Measurements from ENCODE around the gene NKD1. TPM values are rescaled to one million over a fixed set of nuclear protein-coding genes. Genes with fewer than 3 reads are reported as not detected.
A peak's percentile ranks its signal among the peaks of the same experiment; 100 is the strongest.

Gene NKD1
- total and polyA plus RNA-seq, 2 of the 8 experiments (the other 6 are each of a cell fraction or from before 2014, with no cell fraction given): 0.70 to 4.5 TPM

DNA sequence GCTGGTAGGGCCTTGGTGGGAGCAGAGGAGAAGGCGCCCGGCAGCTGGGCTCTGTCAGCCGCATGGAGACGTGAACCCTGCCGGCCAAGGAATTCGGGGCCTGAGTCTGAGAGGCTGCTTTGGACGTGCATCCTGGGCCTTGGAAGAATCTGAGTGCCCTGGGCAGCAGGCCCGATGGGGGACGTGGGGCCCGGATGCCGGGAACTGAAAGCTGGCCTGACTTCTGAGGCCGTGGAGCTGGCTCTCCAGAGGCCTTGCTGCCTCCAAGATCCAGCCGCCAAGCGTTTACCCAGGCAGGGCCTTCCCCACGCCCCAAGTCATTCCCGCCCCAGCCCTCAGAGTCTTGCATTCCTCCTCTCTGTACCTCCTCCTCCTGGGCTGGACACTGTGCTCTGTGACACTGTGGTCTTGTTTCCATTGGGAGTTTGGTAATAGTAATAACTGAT is 37.2 kb downstream of the NKD1 start:
- POLR2A ChIA-PET (ENCODE audit: partially characterized antibody): no interaction called here
- DNase-seq (ENCODE audit: low read depth in 1 of 2, low spot score in 2 of 2) (no peak), FAIRE-seq (no peak)
- H3K4me3 ChIP-seq (ENCODE audit: extremely low read depth in 1 of 4, insufficient read depth in 2 of 4, low read depth in 3 of 4, low read length in 4 of 4): no peak overlapping the region
- H4K91ac ChIP-seq (replicated peaks; ENCODE audit: insufficient read length, low read length): no peak overlapping the region
- H3K4me1 ChIP-seq (replicated peaks in 1 of 4; ENCODE audit: control insufficient read depth in 3 of 4, insufficient read depth in 4 of 4, low read length in 3 of 4): peaks cover 0 to 11% (median 5%) of the 10 kb centered on the region in 4 experiments; a peak in 4 of 7 replicates
- H3K4me2 ChIP-seq (ENCODE audit: insufficient read depth in 1 of 2, low read depth in 2 of 2, low read length in 2 of 2): no peak overlapping the region
- H3K56ac ChIP-seq (replicated peaks; ENCODE audit: insufficient read length, low read depth, low read length): no peak overlapping the region
- no peak overlapping the region for H2BK5ac ChIP-seq (ENCODE audit: low read depth, low read length)
- CTCF ChIA-PET (ENCODE audit: partially characterized antibody): interaction anchor here (0.8 to 16.9 kb wide), 4 partner anchors 8 to 199 kb away, joined by 3 to 279 read pairs (median 18); no protein-coding TSS in a partner anchor
- H2BK120ac ChIP-seq (replicated peaks; ENCODE audit: low read depth, low read length): no peak overlapping the region
- H2BK15ac ChIP-seq (ENCODE audit: low read length): no peak overlapping the region
- no peaks in the 10 kb centered on the region for H3K36me3 ChIP-seq (ENCODE audit: control insufficient read depth in 2 of 4, insufficient read depth in 4 of 4, low read length in 3 of 4)
- H3K23me2 ChIP-seq (ENCODE audit: low read depth, low read length): 0 out of 2 replicates have a peak, but pooled peaks cover 2% of the 10 kb centered on the region
- no peak overlapping the region for H3K9ac ChIP-seq (replicated peaks in 1 of 4; ENCODE audit: extremely low read depth in 1 of 4, low read depth in 3 of 4, low read length in 3 of 4)
- WGBS, 2 experiments (ENCODE audit: extremely low coverage in 1 of 2, insufficient coverage in 1 of 2, insufficient read length in 1 of 2, insufficient replicate concordance in 2 of 2, low coverage in 1 of 2, low lambda C conversion rate in 2 of 2, missing lambda C conversion rate in 1 of 2): 82% methylated on average over 15 of the region's 16 CpGs; no CpG with 5 or more reads in 1 of the 2 experiments
- H3K79me2 ChIP-seq (ENCODE audit: control insufficient read depth in 1 of 2, insufficient read depth in 2 of 2, low read length in 2 of 2): no peaks in the 10 kb centered on the region
- no peaks in the 10 kb centered on the region; the same call in 1 of the 2 replicates for H3K79me1 ChIP-seq (ENCODE audit: low read depth, low read length)
- H3K9me3 ChIP-seq (ENCODE audit: insufficient read depth in 2 of 2, low read depth in 1 of 2, low read length in 1 of 2): no peaks in the 10 kb centered on the region
- TF ChIP-seq CEBPB (IDR thresholded peaks at IDR 0.05; ENCODE audit: low read depth, low read length) (no peak), SP4 (IDR thresholded peaks at IDR 0.05; ENCODE audit: low read length) (no peak), GABPA (IDR thresholded peaks at IDR 0.05; ENCODE audit: borderline replicate concordance, insufficient read depth, low read length) (no peak), CBX5 (IDR thresholded peaks at IDR 0.05; ENCODE audit: low read depth, low read length) (no peak), PHF8 (conservative IDR thresholded peaks at IDR 0.05; ENCODE audit: low read depth, low read length) (no peak), CTBP2 (IDR thresholded peaks at IDR 0.05; ENCODE audit: borderline replicate concordance, insufficient read depth, insufficient read length, low read length) (no peak), KDM1A (IDR thresholded peaks at IDR 0.05; ENCODE audit: borderline replicate concordance, low read length) (no peak), KDM4A (IDR thresholded peaks at IDR 0.05; ENCODE audit: low read depth, low read length, severe bottlenecking) (no peak), NANOG (IDR thresholded peaks at IDR 0.05; ENCODE audit: insufficient read depth, low read depth, low read length, poor library complexity, severe bottlenecking) (no peak), ASH2L (IDR thresholded peaks at IDR 0.05; ENCODE audit: low read length) (no peak)
- TF ChIP-seq, protein P1, sequence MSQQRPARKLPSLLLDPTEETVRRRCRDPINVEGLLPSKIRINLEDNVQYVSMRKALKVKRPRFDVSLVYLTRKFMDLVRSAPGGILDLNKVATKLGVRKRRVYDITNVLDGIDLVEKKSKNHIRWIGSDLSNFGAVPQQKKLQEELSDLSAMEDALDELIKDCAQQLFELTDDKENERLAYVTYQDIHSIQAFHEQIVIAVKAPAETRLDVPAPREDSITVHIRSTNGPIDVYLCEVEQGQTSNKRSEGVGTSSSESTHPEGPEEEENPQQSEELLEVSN (IDR thresholded peaks at IDR 0.05): no peak
- H4K20me1 ChIP-seq (replicated peaks in 1 of 2; ENCODE audit: control insufficient read depth in 1 of 2, insufficient read depth in 2 of 2, low read length in 2 of 2): no peaks in the 10 kb centered on the region
- H3K23ac ChIP-seq (ENCODE audit: insufficient read length): no peak overlapping the region
- no peak overlapping the region for H3K4ac ChIP-seq (replicated peaks; ENCODE audit: insufficient read length, low read depth, low read length)
- no peak overlapping the region for H3K14ac ChIP-seq (ENCODE audit: insufficient read length)
- H4K8ac ChIP-seq (ENCODE audit: extremely low read depth, insufficient read depth, low read length): no peak overlapping the region; the same call in 1 of the 2 replicates
- H2BK12ac ChIP-seq (ENCODE audit: low read depth, low read length): 0 out of 2 replicates have a peak overlapping the region, but pooled peaks have one; percentile 7
- no peak overlapping the region for H3K18ac ChIP-seq (ENCODE audit: extremely low read depth, low read length)
- H3K27ac ChIP-seq (ENCODE audit: low read depth, low read length): no peak overlapping the region
- no peak overlapping the region for H2AFZ ChIP-seq (ENCODE audit: low read length)
- H2AK5ac ChIP-seq (ENCODE audit: low read depth, low read length): no peak overlapping the region
- no peaks in the 10 kb centered on the region for H3K27me3 ChIP-seq (replicated peaks in 1 of 4; ENCODE audit: control insufficient read depth in 3 of 4, extremely low read depth in 1 of 4, insufficient read depth in 3 of 4, low read length in 3 of 4)
- no peak overlapping the region for H4K5ac ChIP-seq (ENCODE audit: insufficient read length, low read depth, low read length)
- no peak overlapping the region for H2BK20ac ChIP-seq (ENCODE audit: low read length)

All from H1 (cell line).